ENCODE measurements around the gene TBX4.

TBX4 gene

GRCh38 chr17:61450641-61451537 lies 1.3 kb upstream of the TBX4 start:
- no peak for TF ChIP-seq TSHZ2 (CRISPR knock-in tag; IDR thresholded peaks at IDR 0.05)
- no peak for TF ChIP-seq SNAI2 (CRISPR knock-in tag; IDR thresholded peaks at IDR 0.05)
- no peak for TF ChIP-seq ZNF8 (CRISPR knock-in tag; IDR thresholded peaks at IDR 0.05)
- TF ChIP-seq POU6F1 (CRISPR knock-in tag; IDR thresholded peaks at IDR 0.05; ENCODE audit: borderline replicate concordance, low read depth) = no peak
- TF ChIP-seq ZFP30 (CRISPR knock-in tag; IDR thresholded peaks at IDR 0.05) = no peak
- TF ChIP-seq PATZ1 (CRISPR knock-in tag; IDR thresholded peaks at IDR 0.05; ENCODE audit: borderline replicate concordance) = no peak
- TF ChIP-seq TOX (CRISPR knock-in tag; IDR thresholded peaks at IDR 0.05; ENCODE audit: borderline replicate concordance) = no peak
- TF ChIP-seq RARB (CRISPR knock-in tag; IDR thresholded peaks at IDR 0.05) = no peak
- TF ChIP-seq GLIS3 (CRISPR knock-in tag; IDR thresholded peaks at IDR 0.05) = no peak
- TF ChIP-seq CSDC2 (CRISPR knock-in tag; IDR thresholded peaks at IDR 0.05) = no peak
- TF ChIP-seq ZC3H10 (CRISPR knock-in tag; IDR thresholded peaks at IDR 0.05) = no peak
- no peak for TF ChIP-seq ARNTL (CRISPR knock-in tag; IDR thresholded peaks at IDR 0.05; ENCODE audit: borderline replicate concordance, low read depth)
- ATAC-seq = no peak

GRCh38 chr17:61451538-61452300 lies 503 bp upstream of the TBX4 start:
- no peak for ATAC-seq
- TF ChIP-seq ISL1 (CRISPR knock-in tag; IDR thresholded peaks at IDR 0.05) (no peak), PATZ1 (CRISPR knock-in tag; IDR thresholded peaks at IDR 0.05; ENCODE audit: borderline replicate concordance) (no peak), POU6F1 (CRISPR knock-in tag; IDR thresholded peaks at IDR 0.05; ENCODE audit: borderline replicate concordance, low read depth) (no peak), TOX (CRISPR knock-in tag; IDR thresholded peaks at IDR 0.05; ENCODE audit: borderline replicate concordance) (no peak), ZNF70 (CRISPR knock-in tag; IDR thresholded peaks at IDR 0.05) (no peak), BACH2 (CRISPR knock-in tag; IDR thresholded peaks at IDR 0.05; ENCODE audit: borderline replicate concordance) (no peak), ZFP30 (CRISPR knock-in tag; IDR thresholded peaks at IDR 0.05) (no peak), CSDC2 (CRISPR knock-in tag; IDR thresholded peaks at IDR 0.05) (no peak), ZFP3 (CRISPR knock-in tag; IDR thresholded peaks at IDR 0.05) (no peak), CREB5 (CRISPR knock-in tag; IDR thresholded peaks at IDR 0.05; ENCODE audit: low read depth) (no peak)
